ENCODE measurements around the gene TCF4. TPM values are rescaled to one million over a fixed set of nuclear protein-coding genes. Genes with fewer than 3 reads are reported as not detected.

TCF4 gene
- total RNA-seq, 1 donor from 2014 or later: 459 TPM

DNA sequence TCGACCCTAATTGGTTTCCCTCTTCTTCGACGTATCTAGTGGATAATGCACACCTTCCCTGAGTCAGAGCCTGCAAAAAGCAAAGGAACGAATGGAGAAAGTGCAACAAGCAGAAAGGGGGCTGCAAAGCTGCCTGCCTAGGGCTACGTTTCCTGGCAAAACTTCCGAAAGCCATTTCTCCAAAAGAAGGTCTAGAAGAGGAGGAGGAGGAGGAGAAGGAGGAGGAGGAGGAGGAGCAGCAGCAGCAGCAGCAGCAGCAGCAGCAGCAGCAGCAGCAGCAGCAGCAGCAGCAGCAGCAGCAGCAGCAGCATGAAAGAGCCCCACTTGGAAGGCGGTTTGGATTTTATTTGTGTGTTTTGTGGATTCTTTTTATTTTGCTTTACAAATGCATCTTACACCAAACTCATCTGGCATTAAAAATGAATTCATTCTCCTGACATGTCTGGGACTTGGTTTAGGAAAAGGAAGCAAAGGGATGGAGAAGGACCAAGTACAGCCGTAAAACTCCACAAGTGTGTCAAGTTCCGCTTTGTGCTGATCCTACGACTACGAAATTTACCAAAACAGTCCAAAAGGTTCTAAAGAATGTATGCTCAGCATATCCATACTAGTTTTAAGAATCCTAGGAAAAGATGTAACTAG is 2.0 kb downstream of the TCF4 start:
- peak in 1 of 2 donors; percentile 17 for DNase-seq (ENCODE audit: low read depth in 2 of 2)

DNA sequence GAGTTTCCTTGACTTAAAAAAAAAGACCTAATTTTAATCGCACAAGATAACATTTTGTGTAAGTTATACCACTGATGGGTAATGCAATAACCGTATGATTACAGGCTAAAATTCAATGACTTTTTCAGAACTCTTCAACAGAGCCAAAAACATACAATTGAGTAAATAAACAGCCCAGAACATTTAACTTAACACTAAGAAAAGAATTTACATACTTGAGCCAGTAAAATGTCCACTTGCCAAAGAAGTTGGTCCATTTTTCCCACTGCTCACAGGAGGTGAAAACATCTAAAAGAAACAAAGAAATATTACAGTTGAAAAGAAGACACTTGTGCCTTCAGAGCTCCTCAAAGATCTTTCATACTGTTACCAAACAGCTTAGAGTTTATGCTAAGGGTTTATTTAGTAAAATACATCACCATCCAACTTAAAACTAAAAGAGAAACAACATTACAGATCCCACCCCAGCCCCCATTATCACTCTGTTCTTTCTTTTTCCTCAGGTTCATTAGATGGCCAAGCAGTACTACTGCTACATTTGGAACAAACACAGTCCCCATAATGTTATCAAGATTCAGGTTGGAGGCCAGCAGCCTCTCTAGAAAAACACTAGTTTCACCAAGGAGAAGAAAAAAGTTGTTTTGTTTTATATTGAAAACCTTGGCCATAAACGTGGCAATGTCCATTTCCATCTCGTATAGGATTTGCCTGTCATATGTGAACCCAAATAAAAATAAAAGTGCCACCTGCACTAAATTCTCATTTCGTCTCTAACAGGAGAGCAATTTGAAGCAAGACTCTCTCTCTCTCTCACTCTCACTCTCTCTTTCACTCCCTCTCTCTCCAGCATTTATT is 2.7 kb downstream of the TCF4 start:
- DNase-seq (ENCODE audit: low read depth in 2 of 2): no peak

GRCh38 chr18:55584201-55584600 is 3.8 kb downstream of the TCF4 start:
- DNase-seq (ENCODE audit: low read depth in 2 of 2): no peak

DNA sequence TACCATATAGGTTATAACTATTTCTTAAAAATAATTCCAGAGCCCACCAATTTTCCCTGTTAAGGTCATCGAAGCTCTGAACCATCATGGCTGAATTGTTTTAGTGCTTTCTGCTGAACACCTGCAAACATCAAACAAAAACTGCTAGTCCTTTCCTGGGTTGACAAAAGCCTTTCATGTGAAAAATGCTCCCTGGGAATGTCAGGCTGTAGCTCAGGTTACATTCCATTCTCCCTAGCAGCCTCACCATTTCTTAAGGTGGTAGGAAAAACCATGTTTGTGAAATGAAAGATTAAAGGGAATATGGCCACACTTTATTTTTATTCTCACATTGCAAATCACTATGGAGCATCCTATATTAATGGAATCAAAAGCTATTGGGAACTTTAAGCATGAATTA is 5.7 kb downstream of the TCF4 start:
- DNase-seq (ENCODE audit: low read depth in 2 of 2): peak in 1 of 2 donors; percentile 4

DNA sequence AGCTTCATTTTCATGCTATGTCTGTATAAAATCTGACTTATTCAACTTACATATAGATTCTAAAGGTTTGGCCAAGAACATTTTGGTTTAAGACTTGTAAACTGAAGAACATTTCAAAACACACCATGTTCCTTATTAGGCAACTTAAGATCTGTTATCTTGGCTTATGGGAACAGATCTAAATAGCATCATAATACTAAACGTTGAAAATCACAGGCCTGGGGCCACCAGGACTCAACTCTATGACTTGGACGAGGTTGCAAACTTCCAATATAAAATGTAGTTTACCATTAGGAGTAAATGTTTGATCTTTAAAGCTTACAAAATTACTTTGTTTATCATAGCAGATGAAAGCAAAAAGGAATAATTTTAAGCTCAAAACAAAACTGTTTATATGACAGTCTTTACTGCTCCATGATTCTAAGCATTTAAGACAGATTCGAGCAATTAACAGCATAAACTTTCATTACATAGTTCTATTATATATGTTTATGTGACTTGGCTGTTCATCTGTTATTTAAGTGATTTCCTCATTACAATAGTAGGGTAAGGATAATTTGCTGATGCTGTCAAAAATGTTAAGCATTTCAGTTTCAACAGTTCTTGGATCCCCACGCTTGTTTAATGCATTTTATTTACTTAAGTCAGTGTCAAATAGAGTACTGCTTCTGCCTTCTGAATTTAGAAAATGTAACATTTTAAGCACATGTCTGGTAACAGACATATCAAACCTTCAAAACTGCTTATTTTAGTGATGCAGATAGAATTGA is 8.3 kb downstream of the TCF4 start:
- no peak for DNase-seq (ENCODE audit: low read depth in 2 of 2)

GRCh38 chr18:55577812-55578539 is 10.0 kb downstream of the TCF4 start:
- no peak for DNase-seq (ENCODE audit: low read depth in 2 of 2)

DNA sequence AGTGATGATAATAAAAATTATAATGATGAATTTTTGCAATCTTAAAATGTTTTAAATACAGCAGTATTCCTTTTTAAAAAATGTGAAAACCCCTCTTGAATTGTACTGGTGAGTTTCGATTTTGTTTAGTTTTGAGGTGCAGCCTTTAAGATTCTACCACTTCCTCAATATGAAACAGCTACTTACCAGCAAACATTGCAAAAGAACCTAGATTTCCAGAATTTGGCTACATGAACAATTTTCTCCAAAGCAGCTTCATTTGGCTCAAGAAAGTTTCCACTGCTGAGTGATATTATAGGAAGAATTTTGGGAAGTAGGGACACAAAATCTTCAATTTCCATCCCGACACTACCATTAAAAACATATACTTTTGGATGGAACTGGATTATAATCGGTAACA is 12.0 kb downstream of the TCF4 start:
- DNase-seq (ENCODE audit: low read depth in 2 of 2): no peak

DNA sequence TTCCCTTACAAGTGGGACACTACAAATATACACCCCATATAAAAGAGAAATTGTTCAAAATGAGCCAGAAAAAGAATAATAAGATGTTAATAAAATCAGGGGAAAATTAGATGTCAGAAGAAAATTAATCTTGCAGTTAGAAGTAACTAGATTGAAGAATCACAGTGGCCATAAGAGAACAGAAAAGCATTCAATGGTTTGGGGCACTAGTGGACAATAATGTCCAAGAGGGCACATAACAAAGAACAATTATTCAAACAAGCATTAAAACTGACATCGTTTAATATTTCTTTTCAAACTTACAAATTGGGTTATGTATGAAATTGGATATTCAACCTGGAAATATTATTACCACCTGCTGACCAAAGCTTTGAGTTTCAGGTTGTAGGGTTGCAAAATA is 12.9 kb downstream of the TCF4 start:
- DNase-seq (ENCODE audit: low read depth in 2 of 2): no peak

GRCh38 chr18:55573386-55573785 is 14.6 kb downstream of the TCF4 start:
- no peak for DNase-seq (ENCODE audit: low read depth in 2 of 2)

DNA sequence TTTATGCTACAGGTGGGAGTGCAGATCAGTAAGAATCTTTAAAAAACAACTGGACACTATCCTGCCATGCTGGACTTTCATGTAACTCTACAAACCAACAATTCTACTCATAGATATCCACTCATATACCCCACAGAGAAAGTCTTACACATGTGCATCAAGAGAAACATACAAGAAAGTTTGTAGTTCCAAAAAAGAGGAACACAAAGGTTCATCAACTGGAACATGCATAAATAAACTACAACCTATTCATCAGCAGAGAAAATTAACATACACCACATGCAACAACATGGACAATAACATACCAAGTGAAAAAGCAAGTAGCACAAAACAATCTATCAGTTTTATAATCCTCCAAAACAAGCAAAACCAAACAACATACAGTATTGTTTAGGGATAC is 17.0 kb downstream of the TCF4 start:
- no peak for DNase-seq (ENCODE audit: low read depth in 2 of 2)

GRCh38 chr18:55566456-55566935 is 21.5 kb downstream of the TCF4 start:
- DNase-seq (ENCODE audit: low read depth in 2 of 2): no peak

GRCh38 chr18:55559739-55560138 is 28.3 kb downstream of the TCF4 start:
- no peak for DNase-seq (ENCODE audit: low read depth in 2 of 2)

DNA sequence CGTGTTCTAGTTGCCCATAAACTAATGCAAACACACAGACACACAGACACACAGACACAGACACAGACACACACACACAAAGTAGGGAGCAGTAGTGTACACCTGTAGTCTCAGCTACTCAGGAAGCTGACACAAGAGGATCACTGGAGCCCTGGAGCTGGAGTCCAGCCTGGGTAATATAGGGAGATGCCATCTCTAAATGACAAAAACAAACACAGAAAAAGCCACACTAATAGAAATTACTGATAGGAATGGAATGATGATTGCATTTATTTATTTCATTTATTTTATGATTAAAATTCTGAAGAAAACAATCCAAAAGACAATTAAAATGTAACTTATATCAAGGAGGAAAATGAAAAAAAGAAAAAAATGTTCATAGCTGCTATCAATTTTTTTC is 30.8 kb downstream of the TCF4 start:
- no peak for DNase-seq (ENCODE audit: low read depth in 2 of 2)

DNA sequence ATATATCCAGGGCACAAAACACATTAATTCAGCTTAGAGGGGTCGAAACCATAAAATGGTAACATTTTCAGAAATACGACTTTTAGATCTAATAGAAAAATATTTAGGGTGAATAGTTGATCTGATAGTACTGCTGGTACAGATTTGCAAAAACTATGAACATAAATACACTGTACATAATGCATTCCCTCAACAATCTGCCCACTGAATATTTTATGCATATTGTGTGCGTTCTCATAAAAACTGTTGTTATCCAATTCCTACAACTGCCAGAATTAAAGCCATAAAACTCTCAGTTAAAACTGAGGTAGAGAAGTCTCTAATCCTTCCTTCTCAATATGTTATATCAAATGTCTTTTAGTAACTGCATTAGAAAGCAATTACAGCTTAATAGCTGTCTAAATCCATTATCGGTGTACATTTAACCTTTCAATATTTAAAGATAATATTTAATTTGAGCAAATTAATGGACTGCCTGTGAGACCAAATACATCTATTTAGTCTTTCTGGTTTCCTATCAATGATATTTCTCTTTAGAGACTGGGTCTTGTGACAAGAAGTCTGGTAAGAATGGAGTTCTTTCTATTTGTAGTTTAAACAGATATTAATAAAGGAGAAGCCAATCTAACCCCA is 32.5 kb downstream of the TCF4 start:
- DNase-seq (ENCODE audit: low read depth in 2 of 2): no peak

DNA sequence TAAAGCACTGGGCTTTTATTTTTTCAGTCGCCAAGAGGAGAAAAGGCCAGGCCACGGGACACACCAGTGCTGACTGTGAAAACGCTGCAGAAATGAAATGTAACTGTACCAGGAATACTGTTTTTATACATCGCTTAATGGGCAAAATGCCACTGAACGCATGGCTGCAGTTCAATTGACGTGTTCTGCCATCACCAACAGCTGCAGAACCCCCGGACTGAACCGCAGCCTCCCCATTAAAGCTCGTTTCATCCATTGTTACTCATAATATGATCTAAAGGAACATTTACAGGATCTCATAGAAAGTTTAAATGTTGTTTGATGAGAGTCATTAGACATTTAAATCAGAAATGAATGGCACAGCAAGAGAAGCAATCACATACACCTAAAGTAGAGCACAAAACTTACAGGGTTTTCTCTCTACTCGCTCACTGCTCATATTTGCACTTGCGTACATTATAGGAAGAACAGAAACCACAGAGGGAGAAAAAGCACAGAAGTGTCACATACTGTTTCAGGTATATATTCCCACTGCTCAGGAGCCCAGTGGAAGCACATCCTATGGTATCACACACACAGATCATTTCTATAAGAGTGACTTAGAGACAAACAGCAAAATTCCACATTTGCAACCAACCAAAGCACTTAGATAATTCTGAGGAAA is 35.3 kb downstream of the TCF4 start:
- no peak for DNase-seq (ENCODE audit: low read depth in 2 of 2)

GRCh38 chr18:55551227-55551626 is 36.8 kb downstream of the TCF4 start:
- no peak for DNase-seq (ENCODE audit: low read depth in 2 of 2)

GRCh38 chr18:55550471-55550870 is 37.5 kb downstream of the TCF4 start:
- no peak for DNase-seq (ENCODE audit: low read depth in 2 of 2)

DNA sequence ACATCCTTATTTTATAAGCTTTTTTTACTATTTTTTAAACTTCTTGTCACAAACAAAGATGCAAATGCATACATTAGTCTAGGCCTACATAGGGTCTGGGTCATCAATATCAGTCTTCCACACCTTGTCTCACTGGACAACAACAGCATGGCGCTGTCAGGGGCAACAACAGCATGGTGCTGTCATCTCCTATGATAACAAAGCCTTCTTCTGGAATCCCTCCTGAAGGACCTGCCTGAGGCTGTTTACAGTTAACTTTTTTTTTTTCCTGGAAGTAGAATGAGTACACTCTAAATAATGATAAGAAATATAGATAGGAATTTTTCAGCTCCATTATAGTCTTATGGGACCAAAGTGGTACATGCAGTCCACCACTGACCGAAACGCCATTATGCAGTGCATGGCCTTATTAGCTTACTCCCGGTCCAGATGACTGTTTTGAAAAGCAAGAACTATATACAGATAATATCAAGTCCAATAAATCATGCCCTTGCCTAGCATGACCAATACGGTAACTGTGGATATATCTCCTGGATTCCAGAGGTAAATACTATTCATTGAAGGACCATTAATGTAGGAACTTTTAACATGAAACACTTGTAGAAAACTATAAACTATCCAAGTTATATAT is 38.4 kb downstream of the TCF4 start:
- DNase-seq (ENCODE audit: low read depth in 2 of 2): no peak

DNA sequence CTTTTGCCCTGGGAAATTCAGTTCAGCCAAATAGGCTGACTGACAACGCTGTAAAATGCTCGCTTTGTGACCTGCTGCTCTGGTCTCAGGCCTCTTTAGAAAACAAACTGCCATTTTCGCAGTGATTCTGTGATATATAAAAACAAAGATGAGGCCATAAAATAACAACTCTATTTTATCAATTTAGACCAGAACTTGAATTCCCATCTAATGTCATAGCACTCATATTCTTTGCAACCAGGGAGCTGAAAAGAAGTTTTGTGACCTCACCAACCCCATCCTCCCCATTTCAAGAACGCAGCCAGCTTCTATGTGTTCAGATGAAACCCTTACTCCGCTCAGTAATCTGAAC is 40.3 kb downstream of the TCF4 start:
- DNase-seq (ENCODE audit: low read depth in 2 of 2): no peak

Measured in dermis microvascular lymphatic vessel endothelial cell (primary cell).